Small intestine (tissue), 7 donors: ENCODE results near the gene PROZ. TPM values are rescaled to one million over a fixed set of nuclear protein-coding genes. Genes with fewer than 3 reads are reported as not detected.
A peak's percentile ranks its signal among the peaks of the same experiment; 100 is the strongest.

Experiments used
- DNase-seq, 2 donors: peaks; one replicate each; pipeline versions ENCODE4 v3.0.0 to v3.0.0-alpha.2; 2013
- FAIRE-seq: peaks from 2 replicates; lab custom pipeline; 2012; peaks lifted over from hg19 to GRCh38; lab: Jason Lieb, UNC
- H3K27ac ChIP-seq, 3 donors: one replicate each; pipeline ENCODE4 v1.5.1; 2013; ENCODE audit warnings: low read length in 2 of 3, mild to moderate bottlenecking in 2 of 3, control low read depth in 1 of 3, inconsistent platforms in 1 of 3, low read depth in 1 of 3, moderate library complexity in 1 of 3
- H3K27me3 ChIP-seq, 3 donors: one replicate each; pipeline ENCODE4 v1.6.1; 2013; ENCODE audit warnings: low read length in 3 of 3, inconsistent platforms in 1 of 3; ENCODE audit not compliant: control insufficient read depth in 3 of 3, insufficient read depth in 3 of 3
- H3K36me3 ChIP-seq, 3 donors: one replicate each; pipeline ENCODE4 v1.6.1; 2013; ENCODE audit warnings: low read length in 3 of 3, inconsistent platforms in 1 of 3, low read depth in 1 of 3, mild to moderate bottlenecking in 1 of 3, moderate library complexity in 1 of 3; ENCODE audit not compliant: control insufficient read depth in 3 of 3, insufficient read depth in 2 of 3
- H3K4me1 ChIP-seq, 3 donors: one replicate each; pipeline ENCODE4 v1.6.1; 2013; ENCODE audit warnings: low read length in 2 of 3, inconsistent platforms in 1 of 3, low read depth in 1 of 3, mild to moderate bottlenecking in 1 of 3, moderate library complexity in 1 of 3; ENCODE audit not compliant: control insufficient read depth in 3 of 3, insufficient read depth in 2 of 3
- H3K4me3 ChIP-seq, 3 donors: one replicate each; pipeline ENCODE4 v1.5.1; 2013; ENCODE audit warnings: low read length in 3 of 3, control low read depth in 1 of 3, inconsistent platforms in 1 of 3, low read depth in 1 of 3, mild to moderate bottlenecking in 1 of 3, moderate library complexity in 1 of 3
- H3K9me3 ChIP-seq, 2 donors: one replicate each; pipeline ENCODE4 v1.6.1; 2013; ENCODE audit warnings: low read depth in 1 of 2, low read length in 1 of 2; ENCODE audit not compliant: control insufficient read depth in 2 of 2, insufficient read depth in 1 of 2
- WGBS, 3 donors: extraction: QIAGEN DNeasy Blood & Tissue Kit; methylation state at CpG; one replicate each; pipeline ENCODE4 v1.1.7; 2013; 5-methylcytosine and 5-hydroxymethylcytosine counted together
- polyA plus RNA-seq, 4 donors: library from polyadenylated mRNA; stranded (reverse) in 3 of 4; unstranded in 1 of 4; fragments of 200-250 nt in 3 of 4; fragments of 120-200 nt in 1 of 4; gene quantifications; one replicate each; pipeline versions ENCODE4 v1.2.1 to v1.2.3, GENCODE V29; 2013
- donor health status: healthy with polysubstance abuse.
- donor health status: control.
- donor health status: control.
- donor health status: Bipolar disorder and iron deficiency.
- donor health status: healthy.

PROZ gene
- polyA plus RNA-seq, 4 donors = 0.84 TPM; not detected in 3

DNA sequence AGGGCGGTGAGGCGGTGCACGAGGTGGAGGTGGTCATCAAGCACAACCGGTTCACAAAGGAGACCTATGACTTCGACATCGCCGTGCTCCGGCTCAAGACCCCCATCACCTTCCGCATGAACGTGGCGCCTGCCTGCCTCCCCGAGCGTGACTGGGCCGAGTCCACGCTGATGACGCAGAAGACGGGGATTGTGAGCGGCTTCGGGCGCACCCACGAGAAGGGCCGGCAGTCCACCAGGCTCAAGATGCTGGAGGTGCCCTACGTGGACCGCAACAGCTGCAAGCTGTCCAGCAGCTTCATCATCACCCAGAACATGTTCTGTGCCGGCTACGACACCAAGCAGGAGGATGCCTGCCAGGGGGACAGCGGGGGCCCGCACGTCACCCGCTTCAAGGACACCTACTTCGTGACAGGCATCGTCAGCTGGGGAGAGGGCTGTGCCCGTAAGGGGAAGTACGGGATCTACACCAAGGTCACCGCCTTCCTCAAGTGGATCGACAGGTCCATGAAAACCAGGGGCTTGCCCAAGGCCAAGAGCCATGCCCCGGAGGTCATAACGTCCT is 9.4 kb upstream of the PROZ start:
- H3K4me3 ChIP-seq = no peak overlapping the region
- peaks cover 0 to 17% (median 0%) of the 10 kb centered on the region in 3 donors for H3K4me1 ChIP-seq
- H3K9me3 ChIP-seq = no peaks in the 10 kb centered on the region
- FAIRE-seq = no peak
- H3K36me3 ChIP-seq = peaks cover 0 to 41% (median 0%) of the 10 kb centered on the region in 3 donors
- WGBS, 3 donors = 94 to 96% (median 94%) methylated on average over 38 of the region's 38 CpGs
- DNase-seq = no peak
- no peak overlapping the region for H3K27ac ChIP-seq
- H3K27me3 ChIP-seq = peaks cover 0 to 9% (median 0%) of the 10 kb centered on the region in 3 donors

DNA sequence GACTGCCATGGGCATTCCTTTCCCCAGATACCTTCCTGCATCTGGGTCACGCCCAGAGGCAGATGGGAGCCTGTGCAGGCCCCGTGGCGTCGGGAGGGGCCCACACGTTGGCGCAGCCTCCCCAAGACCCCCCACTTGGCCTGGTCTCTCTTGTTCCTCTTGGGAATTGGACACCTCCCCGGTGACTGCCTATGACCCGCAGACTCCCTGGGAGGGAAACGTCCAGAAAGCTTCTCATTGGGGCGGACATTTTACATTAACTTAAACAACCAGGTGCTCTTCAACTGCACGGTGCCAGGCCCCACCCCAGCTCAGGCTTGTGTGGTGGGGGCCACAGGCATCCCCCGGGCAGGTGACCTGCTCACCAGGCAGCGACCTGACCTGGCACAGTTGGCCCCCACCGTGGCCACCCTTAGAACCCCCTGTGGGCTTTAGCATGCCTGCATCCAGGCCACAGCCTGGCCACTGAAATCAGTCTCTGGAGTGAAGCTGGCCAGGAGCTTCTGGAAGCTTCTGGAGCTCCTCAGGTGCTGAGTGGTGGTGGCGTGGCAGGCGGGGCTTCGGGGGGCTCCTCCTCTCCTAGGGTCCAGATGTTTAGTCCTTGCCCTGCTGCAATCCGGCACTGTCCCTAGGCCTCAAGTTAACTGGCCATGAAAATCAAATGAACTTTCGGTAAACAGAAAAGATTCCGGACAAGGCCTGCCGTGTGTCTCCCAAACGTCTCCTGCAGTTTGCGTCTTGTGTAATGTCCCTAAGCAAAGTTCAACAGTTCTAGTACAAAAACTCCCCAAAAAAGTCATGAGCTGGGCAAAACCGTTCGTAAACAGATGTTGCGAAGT is 8.5 kb upstream of the PROZ start:
- peaks cover 0 to 17% (median 0%) of the 10 kb centered on the region in 3 donors for H3K4me1 ChIP-seq
- no peak for DNase-seq
- H3K36me3 ChIP-seq = peaks cover 0 to 36% (median 0%) of the 10 kb centered on the region in 3 donors
- WGBS, 3 donors = 84 to 90% (median 85%) methylated on average over 25 to 26 of the region's 26 CpGs
- peaks cover 0 to 9% (median 0%) of the 10 kb centered on the region in 3 donors for H3K27me3 ChIP-seq
- H3K9me3 ChIP-seq = no peaks in the 10 kb centered on the region
- no peak overlapping the region for H3K4me3 ChIP-seq
- H3K27ac ChIP-seq = no peak overlapping the region
- no peak for FAIRE-seq

DNA sequence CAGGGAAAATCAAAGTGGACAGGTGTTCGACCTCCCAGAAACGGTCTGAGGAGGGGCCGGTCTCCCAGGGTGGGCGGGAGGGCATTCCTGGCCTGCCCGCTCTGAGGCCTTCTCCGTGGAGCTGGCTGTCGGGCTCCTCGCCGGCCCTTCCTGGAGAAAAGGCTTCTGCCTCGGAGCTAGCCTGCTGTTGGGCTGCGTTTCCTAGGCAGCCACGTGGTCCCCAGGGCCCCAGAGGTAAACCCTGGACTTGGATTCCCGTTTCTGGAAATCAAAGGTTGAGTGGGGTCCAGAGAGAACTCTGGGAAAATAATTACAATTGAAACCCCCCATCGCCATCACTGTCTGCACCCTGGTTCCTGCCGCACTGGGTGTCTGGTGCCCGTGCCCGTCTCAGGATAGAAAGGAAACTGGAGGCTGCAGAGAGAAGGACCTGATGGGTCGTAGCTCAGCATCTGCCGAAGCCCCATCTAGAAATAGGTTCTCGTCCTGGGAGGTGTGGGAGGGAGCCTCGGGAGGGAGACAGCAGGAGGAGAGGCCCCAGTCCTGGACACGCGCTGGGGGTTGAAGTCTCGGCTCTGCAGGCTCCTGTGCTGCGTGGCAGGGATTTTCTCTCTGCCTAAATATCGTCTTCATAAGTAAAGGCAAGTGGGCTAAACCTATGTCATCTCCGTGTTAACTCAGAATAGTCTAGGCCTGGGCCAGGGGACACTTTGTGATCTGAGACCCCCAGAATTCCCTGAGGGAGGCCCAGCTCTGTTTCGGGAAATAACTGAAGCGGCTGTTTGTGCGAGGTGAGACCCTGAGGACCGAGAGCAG is 7.7 kb upstream of the PROZ start:
- Histone ChIP-seq H3K27ac (no peak overlapping the region), H3K4me3 (no peak overlapping the region), H3K36me3 (peaks cover 0 to 32% (median 0%) of the 10 kb centered on the region in 3 donors), H3K9me3 (no peaks in the 10 kb centered on the region), H3K27me3 (peaks cover 0 to 9% (median 0%) of the 10 kb centered on the region in 3 donors), H3K4me1 (peaks cover 0 to 17% (median 0%) of the 10 kb centered on the region in 3 donors)
- DNase-seq = no peak
- 88 to 91% (median 90%) methylated on average over 31 of the region's 31 CpGs for WGBS, 3 donors
- FAIRE-seq = no peak

DNA sequence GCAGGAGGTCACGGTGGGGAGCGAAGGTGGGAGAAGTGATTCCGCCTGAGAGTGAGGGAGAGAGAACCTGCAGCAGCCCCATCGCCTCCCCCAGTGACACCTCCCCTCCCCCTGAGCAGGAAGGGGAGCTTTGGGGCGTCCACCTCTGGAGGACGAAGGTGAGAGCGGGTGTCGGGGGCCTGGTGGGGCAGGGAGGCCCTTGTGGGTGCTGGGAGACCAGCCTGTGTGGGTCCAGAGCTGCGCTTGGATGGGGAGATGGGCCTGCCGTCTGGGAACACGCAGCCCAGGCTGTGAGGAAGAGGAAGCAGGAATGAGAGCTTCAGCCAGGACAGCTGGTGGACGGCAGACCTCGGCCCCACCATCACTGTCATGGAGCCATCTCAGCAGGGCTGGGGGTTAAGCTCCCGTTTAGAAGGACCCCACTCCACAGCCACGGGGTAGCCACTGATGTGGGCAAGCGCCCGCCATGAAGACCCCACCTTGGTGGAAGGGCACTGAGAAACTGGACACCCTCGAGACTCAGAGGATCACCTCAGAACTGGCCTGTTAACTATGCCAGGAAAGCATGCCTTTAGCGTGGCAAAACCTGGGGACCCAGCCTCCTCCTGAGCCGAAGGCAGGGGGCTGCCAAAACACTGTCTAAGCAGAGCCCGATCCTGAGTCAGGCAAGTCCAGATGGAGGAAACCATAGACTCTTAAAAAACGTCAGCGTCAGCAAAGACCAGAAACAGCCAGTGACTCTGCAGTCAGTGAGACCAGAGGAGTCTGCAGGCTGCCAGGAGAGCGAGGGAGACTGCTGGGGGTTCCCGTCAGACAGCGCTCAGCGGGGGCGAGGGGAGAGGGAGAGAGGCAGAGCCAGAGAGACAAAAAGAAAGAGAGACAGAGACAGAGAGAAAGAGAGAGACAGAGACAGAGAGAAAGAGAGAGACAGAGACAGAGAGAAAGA is 6.4 kb upstream of the PROZ start:
- Histone ChIP-seq H3K27ac (no peak overlapping the region), H3K4me3 (no peak overlapping the region), H3K36me3 (peaks cover 0 to 22% (median 0%) of the 10 kb centered on the region in 3 donors), H3K4me1 (peaks cover 0 to 17% (median 0%) of the 10 kb centered on the region in 3 donors), H3K27me3 (peaks cover 0 to 9% (median 0%) of the 10 kb centered on the region in 3 donors), H3K9me3 (no peaks in the 10 kb centered on the region)
- WGBS, 3 donors = 66 to 73% (median 73%) methylated on average over 24 to 28 of the region's 28 CpGs
- no peak for DNase-seq
- FAIRE-seq = no peak

DNA sequence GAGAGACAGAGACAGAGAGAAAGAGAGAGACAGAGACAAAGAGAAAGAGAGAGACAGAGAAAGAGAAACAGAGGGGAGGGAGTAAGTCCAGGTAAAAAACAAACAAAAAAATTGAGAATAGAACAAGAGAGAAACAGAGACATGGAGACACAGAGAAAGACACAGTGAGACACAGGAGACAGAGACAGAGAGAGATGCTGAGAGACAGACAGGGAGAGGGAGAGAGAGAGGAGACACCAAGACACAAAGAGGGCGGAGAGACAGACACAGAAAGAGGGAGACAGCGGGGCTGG is 5.8 kb upstream of the PROZ start:
- 0 to 44% (median 29%) methylated on average over 1 to 2 of the region's 2 CpGs for WGBS, 3 donors
- DNase-seq = no peak
- H3K9me3 ChIP-seq = no peaks in the 10 kb centered on the region
- H3K27ac ChIP-seq = no peak overlapping the region
- H3K36me3 ChIP-seq = peaks cover 0 to 17% (median 0%) of the 10 kb centered on the region in 3 donors
- H3K4me3 ChIP-seq = peak overlapping the region in 2 of 3 donors; percentile 48 to 59
- H3K4me1 ChIP-seq = peaks cover 0 to 17% (median 0%) of the 10 kb centered on the region in 3 donors
- FAIRE-seq = no peak
- H3K27me3 ChIP-seq = peaks cover 0 to 9% (median 0%) of the 10 kb centered on the region in 3 donors

DNA sequence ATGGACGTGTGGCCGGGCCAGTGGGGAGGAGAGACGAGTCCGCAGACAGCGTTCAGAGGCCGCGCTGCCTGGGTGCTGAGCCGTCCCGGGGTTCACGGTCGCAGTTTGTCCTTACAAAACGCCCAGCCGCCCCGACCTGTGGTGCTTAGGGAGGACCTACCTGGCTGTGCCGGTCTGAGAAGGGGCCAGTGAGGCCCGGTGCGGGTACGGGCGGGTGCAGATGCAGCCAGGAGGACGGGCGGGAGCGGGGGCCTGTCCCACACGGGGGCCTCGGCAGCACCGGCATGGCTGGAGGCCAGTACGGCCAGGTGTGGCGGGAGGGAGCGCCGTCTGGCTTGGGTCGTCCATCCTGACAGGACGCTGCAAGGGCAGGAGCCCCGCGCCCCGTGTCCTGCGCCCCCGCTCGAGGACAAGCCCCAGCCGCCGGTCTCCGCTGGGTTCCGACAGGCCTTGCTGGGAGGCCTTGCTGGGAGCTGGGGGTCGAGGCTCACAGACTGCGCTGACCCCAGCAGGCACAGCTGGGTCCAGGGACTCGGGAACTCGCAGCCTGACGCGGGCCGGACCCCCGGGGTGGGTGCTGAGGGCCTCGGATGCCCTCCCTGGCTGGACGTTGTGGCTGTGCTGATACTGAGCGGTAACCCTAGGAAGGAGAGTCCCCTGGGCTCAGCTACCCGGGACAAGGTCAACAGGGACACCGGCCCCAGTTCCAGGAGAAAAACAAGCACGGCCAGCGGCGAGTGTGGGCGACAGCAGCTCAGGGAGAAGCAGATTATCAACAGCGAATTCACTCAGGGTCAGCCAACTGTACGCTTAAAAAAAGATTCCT is 5.3 kb upstream of the PROZ start:
- 6 to 14% (median 12%) methylated on average over 56 to 60 of the region's 60 CpGs for WGBS, 3 donors
- Histone ChIP-seq H3K27me3 (peaks cover 0 to 9% (median 0%) of the 10 kb centered on the region in 3 donors), H3K4me3 (peak overlapping the region; percentile 19 to 59 (median 48)), H3K27ac (peak overlapping the region; percentile 58 to 83 (median 71)), H3K4me1 (peaks cover 0 to 20% (median 0%) of the 10 kb centered on the region in 3 donors), H3K36me3 (peaks cover 0 to 17% (median 0%) of the 10 kb centered on the region in 3 donors), H3K9me3 (no peaks in the 10 kb centered on the region)
- peak; percentile 28 to 75 for DNase-seq
- no peak for FAIRE-seq
